A549 (cell line): ENCODE results near the gene DBNDD1.
A peak's percentile ranks its signal among the peaks of the same experiment; 100 is the strongest.

ENCODE experiments used
- EP300 ChIP-seq, 2 experiments: fragments of >200 bp; sonication (Bioruptor Twin); formaldehyde crosslinking; IDR thresholded peaks; 2 replicates in 1 of 2; 3 replicates in 1 of 2; pipeline ENCODE4 v1.6.1; 2016 to 2017
- KDM1A ChIP-seq: fragments of 200-600 bp; sonication (generic); IDR thresholded peaks from 2 replicates; pipeline ENCODE4 v1.6.1; 2016; ENCODE audit warnings: low read depth, mild to moderate bottlenecking
- MAFK ChIP-seq: fragments of 450-650 bp; IDR thresholded peaks from 2 replicates; pipeline ENCODE4 v1.6.1; 2014; ENCODE audit not compliant: partially characterized antibody
- NFE2L2 ChIP-seq: fragments of 150-350 bp; conservative IDR thresholded peaks from 2 replicates; pipeline ENCODE4 v1.6.1; 2014; ENCODE audit warnings: low read length
- NR3C1 ChIP-seq: fragments of >200 bp; sonication (Bioruptor Twin); formaldehyde crosslinking; IDR thresholded peaks from 3 replicates; pipeline ENCODE4 v1.6.1; 2017
- POLR2A ChIP-seq: IDR thresholded peaks from 2 replicates; pipeline ENCODE4 v1.6.1; 2012; ENCODE audit warnings: mild to moderate bottlenecking, low read length
- RAD21 ChIP-seq, 2 experiments: fragments of >200 bp in 1 of 2; sonication (Bioruptor Twin) in 1 of 2; formaldehyde crosslinking in 1 of 2; IDR thresholded peaks in 1 of 2; conservative IDR thresholded peaks in 1 of 2; 2 replicates in 1 of 2; 3 replicates in 1 of 2; pipeline ENCODE4 v1.6.1; 2012 to 2018; ENCODE audit warnings: inconsistent platforms in 1 of 2
- RCOR1 ChIP-seq: fragments of 150-350 bp; IDR thresholded peaks from 2 replicates; pipeline ENCODE4 v1.6.1; 2014; ENCODE audit warnings: antibody characterized with exemption, low read length, low read depth
- RFX5 ChIP-seq: fragments of 450-650 bp; IDR thresholded peaks from 2 replicates; pipeline ENCODE4 v1.7.1; 2014; ENCODE audit warnings: antibody characterized with exemption, mild to moderate bottlenecking, moderate library complexity
- RNF2 ChIP-seq: fragments of 200-600 bp; sonication (generic); IDR thresholded peaks from 2 replicates; pipeline ENCODE4 v1.6.1; 2016; ENCODE audit warnings: low read depth, mild to moderate bottlenecking, antibody characterized with exemption, moderate library complexity, borderline replicate concordance
- TF ChIP-seq, protein P1 (sequence below): fragments of >200 bp; sonication (Bioruptor Twin); formaldehyde crosslinking; IDR thresholded peaks from 3 replicates; pipeline ENCODE4 v1.5.1; 2016
- TF ChIP-seq, protein P2 (sequence below): IDR thresholded peaks from 2 replicates; pipeline ENCODE4 v1.6.1; 2012
- TF ChIP-seq, protein P3 (sequence below): fragments of 200-600 bp; sonication (generic); IDR thresholded peaks from 2 replicates; pipeline ENCODE4 v1.6.1; 2016; ENCODE audit warnings: antibody characterized with exemption, mild to moderate bottlenecking, moderate library complexity
- TF ChIP-seq, protein P4 (sequence below): IDR thresholded peaks from 2 replicates; pipeline ENCODE4 v1.6.1; 2012

DNA sequence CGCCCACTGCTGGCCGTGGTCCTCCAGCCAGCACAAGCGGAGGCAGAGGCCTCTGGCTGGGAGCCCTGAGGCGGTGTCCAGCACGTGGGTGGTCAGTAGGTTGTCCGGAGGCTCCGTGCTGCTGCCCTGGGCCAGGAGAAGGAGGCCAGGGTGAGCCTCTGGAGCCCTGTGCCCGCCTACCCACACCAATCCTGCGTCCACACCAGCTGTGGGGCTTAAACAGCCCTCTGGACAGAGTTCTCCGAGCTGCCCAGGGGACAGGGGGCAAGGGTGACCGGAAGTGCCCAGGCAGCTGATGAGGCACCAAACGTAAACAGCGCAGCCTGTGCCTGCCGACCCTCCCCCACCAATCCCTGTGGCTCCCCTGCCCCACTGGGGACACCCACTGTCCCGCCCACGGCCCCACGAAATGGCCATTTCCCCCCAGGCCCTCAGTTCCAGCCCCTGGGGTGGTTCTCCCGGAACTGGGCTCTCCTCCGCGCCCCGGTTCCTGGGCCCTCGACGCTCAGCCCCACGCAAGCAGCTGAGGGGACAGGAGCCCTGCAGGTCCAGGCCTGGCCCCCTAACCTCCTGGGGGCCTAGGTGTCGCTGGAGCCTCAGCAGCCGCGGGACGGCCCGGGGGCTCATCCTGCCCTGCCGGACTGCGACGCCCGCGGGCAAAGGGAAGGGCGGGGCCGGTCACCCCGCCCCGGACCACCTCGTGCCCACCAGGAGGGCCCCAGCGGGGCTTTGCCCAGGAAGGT lies 27.9 kb upstream of the DBNDD1 start:
- TF ChIP-seq, protein P1, sequence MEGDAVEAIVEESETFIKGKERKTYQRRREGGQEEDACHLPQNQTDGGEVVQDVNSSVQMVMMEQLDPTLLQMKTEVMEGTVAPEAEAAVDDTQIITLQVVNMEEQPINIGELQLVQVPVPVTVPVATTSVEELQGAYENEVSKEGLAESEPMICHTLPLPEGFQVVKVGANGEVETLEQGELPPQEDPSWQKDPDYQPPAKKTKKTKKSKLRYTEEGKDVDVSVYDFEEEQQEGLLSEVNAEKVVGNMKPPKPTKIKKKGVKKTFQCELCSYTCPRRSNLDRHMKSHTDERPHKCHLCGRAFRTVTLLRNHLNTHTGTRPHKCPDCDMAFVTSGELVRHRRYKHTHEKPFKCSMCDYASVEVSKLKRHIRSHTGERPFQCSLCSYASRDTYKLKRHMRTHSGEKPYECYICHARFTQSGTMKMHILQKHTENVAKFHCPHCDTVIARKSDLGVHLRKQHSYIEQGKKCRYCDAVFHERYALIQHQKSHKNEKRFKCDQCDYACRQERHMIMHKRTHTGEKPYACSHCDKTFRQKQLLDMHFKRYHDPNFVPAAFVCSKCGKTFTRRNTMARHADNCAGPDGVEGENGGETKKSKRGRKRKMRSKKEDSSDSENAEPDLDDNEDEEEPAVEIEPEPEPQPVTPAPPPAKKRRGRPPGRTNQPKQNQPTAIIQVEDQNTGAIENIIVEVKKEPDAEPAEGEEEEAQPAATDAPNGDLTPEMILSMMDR: no peak
- TF ChIP-seq KDM1A (no peak), RAD21 (conservative IDR thresholded peaks at IDR 0.05 in 1 of 2, IDR thresholded peaks at IDR 0.05 in 1 of 2) (no peak), EP300 (IDR thresholded peaks at IDR 0.05) (no peak), MAFK (no peak), NFE2L2 (no peak), POLR2A (no peak), RNF2 (no peak), RFX5 (no peak), RCOR1 (no peak), NR3C1 (no peak)
- TF ChIP-seq, protein P2, sequence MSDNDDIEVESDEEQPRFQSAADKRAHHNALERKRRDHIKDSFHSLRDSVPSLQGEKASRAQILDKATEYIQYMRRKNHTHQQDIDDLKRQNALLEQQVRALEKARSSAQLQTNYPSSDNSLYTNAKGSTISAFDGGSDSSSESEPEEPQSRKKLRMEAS: peak; percentile 39; the same call in 1 of the 2 replicates
- TF ChIP-seq, protein P3, sequence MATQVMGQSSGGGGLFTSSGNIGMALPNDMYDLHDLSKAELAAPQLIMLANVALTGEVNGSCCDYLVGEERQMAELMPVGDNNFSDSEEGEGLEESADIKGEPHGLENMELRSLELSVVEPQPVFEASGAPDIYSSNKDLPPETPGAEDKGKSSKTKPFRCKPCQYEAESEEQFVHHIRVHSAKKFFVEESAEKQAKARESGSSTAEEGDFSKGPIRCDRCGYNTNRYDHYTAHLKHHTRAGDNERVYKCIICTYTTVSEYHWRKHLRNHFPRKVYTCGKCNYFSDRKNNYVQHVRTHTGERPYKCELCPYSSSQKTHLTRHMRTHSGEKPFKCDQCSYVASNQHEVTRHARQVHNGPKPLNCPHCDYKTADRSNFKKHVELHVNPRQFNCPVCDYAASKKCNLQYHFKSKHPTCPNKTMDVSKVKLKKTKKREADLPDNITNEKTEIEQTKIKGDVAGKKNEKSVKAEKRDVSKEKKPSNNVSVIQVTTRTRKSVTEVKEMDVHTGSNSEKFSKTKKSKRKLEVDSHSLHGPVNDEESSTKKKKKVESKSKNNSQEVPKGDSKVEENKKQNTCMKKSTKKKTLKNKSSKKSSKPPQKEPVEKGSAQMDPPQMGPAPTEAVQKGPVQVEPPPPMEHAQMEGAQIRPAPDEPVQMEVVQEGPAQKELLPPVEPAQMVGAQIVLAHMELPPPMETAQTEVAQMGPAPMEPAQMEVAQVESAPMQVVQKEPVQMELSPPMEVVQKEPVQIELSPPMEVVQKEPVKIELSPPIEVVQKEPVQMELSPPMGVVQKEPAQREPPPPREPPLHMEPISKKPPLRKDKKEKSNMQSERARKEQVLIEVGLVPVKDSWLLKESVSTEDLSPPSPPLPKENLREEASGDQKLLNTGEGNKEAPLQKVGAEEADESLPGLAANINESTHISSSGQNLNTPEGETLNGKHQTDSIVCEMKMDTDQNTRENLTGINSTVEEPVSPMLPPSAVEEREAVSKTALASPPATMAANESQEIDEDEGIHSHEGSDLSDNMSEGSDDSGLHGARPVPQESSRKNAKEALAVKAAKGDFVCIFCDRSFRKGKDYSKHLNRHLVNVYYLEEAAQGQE: no peak
- TF ChIP-seq, protein P4, sequence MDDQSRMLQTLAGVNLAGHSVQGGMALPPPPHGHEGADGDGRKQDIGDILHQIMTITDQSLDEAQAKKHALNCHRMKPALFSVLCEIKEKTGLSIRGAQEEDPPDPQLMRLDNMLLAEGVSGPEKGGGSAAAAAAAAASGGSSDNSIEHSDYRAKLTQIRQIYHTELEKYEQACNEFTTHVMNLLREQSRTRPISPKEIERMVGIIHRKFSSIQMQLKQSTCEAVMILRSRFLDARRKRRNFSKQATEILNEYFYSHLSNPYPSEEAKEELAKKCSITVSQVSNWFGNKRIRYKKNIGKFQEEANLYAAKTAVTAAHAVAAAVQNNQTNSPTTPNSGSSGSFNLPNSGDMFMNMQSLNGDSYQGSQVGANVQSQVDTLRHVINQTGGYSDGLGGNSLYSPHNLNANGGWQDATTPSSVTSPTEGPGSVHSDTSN: no peak
